ENCODE data around the gene TCEAL3.
"Not testable (repeated sequence)": the region's sequence is repeated elsewhere in the genome, so short reads cannot be mapped to it uniquely, and the experiment has no call there.

The TCEAL3 gene

GRCh38 chrX:103644125-103644524 is 36.4 kb downstream of the TCEAL3 start:
- Histone ChIP-seq H3K9ac (no peak overlapping the region), H3K27ac (no peak overlapping the region), H3K27me3 (ENCODE audit: insufficient read depth, low read depth) (no peaks in the 10 kb centered on the region), H2AFZ (ENCODE audit: low read depth) (no peak overlapping the region), H3K4me3 (IDR thresholded peaks at IDR 0.05; ENCODE audit: insufficient read depth, low read depth, low read length) (no peak overlapping the region), H3K4me1 (ENCODE audit: low read depth, poor library complexity, severe bottlenecking) (no peaks in the 10 kb centered on the region), H4K20me1 (ENCODE audit: insufficient read depth) (no peaks in the 10 kb centered on the region), H3K4me2 (no peak overlapping the region), H3K79me2 (ENCODE audit: insufficient read depth, low read depth) (no peaks in the 10 kb centered on the region), H3K36me3 (ENCODE audit: insufficient read depth) (no peaks in the 10 kb centered on the region)
- TF ChIP-seq CTCF (conservative IDR thresholded peaks at IDR 0.05; ENCODE audit: low read depth, low read length), result no peak

- no peak overlapping the region for H3K4me2 ChIP-seq
- H3K4me1 ChIP-seq (ENCODE audit: low read depth, poor library complexity, severe bottlenecking), result no peaks in the 10 kb centered on the region
These were observed 39.9 kb downstream of the TCEAL3 start for GRCh38 chrX:103647630-103648029.

GRCh38 chrX:103651151-103651773 is 43.5 kb downstream of the TCEAL3 start:
- H3K27me3 ChIP-seq (ENCODE audit: insufficient read depth, low read depth), result no peaks in the 10 kb centered on the region
- no peak overlapping the region for H3K9ac ChIP-seq
- H3K36me3 ChIP-seq (ENCODE audit: insufficient read depth), result no peaks in the 10 kb centered on the region
- no peak for TF ChIP-seq CTCF (conservative IDR thresholded peaks at IDR 0.05; ENCODE audit: low read depth, low read length)
- H4K20me1 ChIP-seq (ENCODE audit: insufficient read depth), result no peaks in the 10 kb centered on the region
- H3K27ac ChIP-seq, result no peak overlapping the region
- H2AFZ ChIP-seq (ENCODE audit: low read depth), result no peak overlapping the region
- no peak overlapping the region for H3K4me3 ChIP-seq (IDR thresholded peaks at IDR 0.05; ENCODE audit: insufficient read depth, low read depth, low read length)
- no peaks in the 10 kb centered on the region for H3K79me2 ChIP-seq (ENCODE audit: insufficient read depth, low read depth)
- no peak overlapping the region for H3K4me2 ChIP-seq
- H3K4me1 ChIP-seq (ENCODE audit: low read depth, poor library complexity, severe bottlenecking), result no peaks in the 10 kb centered on the region

More at GRCh38 chrX:103647630-103648029, 39.9 kb downstream of the TCEAL3 start:
- H3K79me2 ChIP-seq (ENCODE audit: insufficient read depth, low read depth), result no peaks in the 10 kb centered on the region
- no peak overlapping the region for H3K27ac ChIP-seq
- H3K27me3 ChIP-seq (ENCODE audit: insufficient read depth, low read depth), result no peaks in the 10 kb centered on the region
- no peak overlapping the region for H3K9ac ChIP-seq
- H3K4me3 ChIP-seq (IDR thresholded peaks at IDR 0.05; ENCODE audit: insufficient read depth, low read depth, low read length), result no peak overlapping the region
- TF ChIP-seq CTCF (conservative IDR thresholded peaks at IDR 0.05; ENCODE audit: low read depth, low read length), result no peak
- H4K20me1 ChIP-seq (ENCODE audit: insufficient read depth), result no peaks in the 10 kb centered on the region
- no peaks in the 10 kb centered on the region for H3K36me3 ChIP-seq (ENCODE audit: insufficient read depth)
- no peak overlapping the region for H2AFZ ChIP-seq (ENCODE audit: low read depth)

- H3K9ac ChIP-seq; H3K4me3 ChIP-seq (IDR thresholded peaks at IDR 0.05; ENCODE audit: insufficient read depth, low read depth, low read length); H3K79me2 ChIP-seq (ENCODE audit: insufficient read depth, low read depth); H2AFZ ChIP-seq (ENCODE audit: low read depth); H4K20me1 ChIP-seq (ENCODE audit: insufficient read depth); H3K4me2 ChIP-seq; H3K27ac ChIP-seq; H3K27me3 ChIP-seq (ENCODE audit: insufficient read depth, low read depth); H3K4me1 ChIP-seq (ENCODE audit: low read depth, poor library complexity, severe bottlenecking); H3K36me3 ChIP-seq (ENCODE audit: insufficient read depth): not testable (repeated sequence)
These were observed 47.7 kb downstream of the TCEAL3 start for GRCh38 chrX:103655230-103656000.

- Histone ChIP-seq H3K4me1 (ENCODE audit: low read depth, poor library complexity, severe bottlenecking) (no peaks in the 10 kb centered on the region), H3K36me3 (ENCODE audit: insufficient read depth) (no peaks in the 10 kb centered on the region), H3K27ac (no peak overlapping the region)
These were observed 48.9 kb downstream of the TCEAL3 start for GRCh38 chrX:103656617-103657016.

GRCh38 chrX:103657066-103657465 is 49.3 kb downstream of the TCEAL3 start:
- not testable (repeated sequence) for H3K36me3 ChIP-seq (ENCODE audit: insufficient read depth); H3K27ac ChIP-seq; H3K9ac ChIP-seq; H3K4me1 ChIP-seq (ENCODE audit: low read depth, poor library complexity, severe bottlenecking); H3K4me3 ChIP-seq (IDR thresholded peaks at IDR 0.05; ENCODE audit: insufficient read depth, low read depth, low read length); H2AFZ ChIP-seq (ENCODE audit: low read depth); H3K27me3 ChIP-seq (ENCODE audit: insufficient read depth, low read depth); H3K4me2 ChIP-seq; H4K20me1 ChIP-seq (ENCODE audit: insufficient read depth); H3K79me2 ChIP-seq (ENCODE audit: insufficient read depth, low read depth)

More at GRCh38 chrX:103656617-103657016, 48.9 kb downstream of the TCEAL3 start:
- no peak for TF ChIP-seq CTCF (conservative IDR thresholded peaks at IDR 0.05; ENCODE audit: low read depth, low read length)
- no peak overlapping the region for H3K9ac ChIP-seq
- no peak overlapping the region for H3K4me2 ChIP-seq
- H4K20me1 ChIP-seq (ENCODE audit: insufficient read depth), result no peaks in the 10 kb centered on the region
- no peak overlapping the region for H2AFZ ChIP-seq (ENCODE audit: low read depth)
- no peaks in the 10 kb centered on the region for H3K79me2 ChIP-seq (ENCODE audit: insufficient read depth, low read depth)
- H3K27me3 ChIP-seq (ENCODE audit: insufficient read depth, low read depth), result no peaks in the 10 kb centered on the region
- H3K4me3 ChIP-seq (IDR thresholded peaks at IDR 0.05; ENCODE audit: insufficient read depth, low read depth, low read length), result no peak overlapping the region
